ENCODE data around the gene LILRB3.
"Not testable (repeated sequence)": the region's sequence is repeated elsewhere in the genome, so short reads cannot be mapped to it uniquely, and the experiment has no call there.

The LILRB3 gene

DNA sequence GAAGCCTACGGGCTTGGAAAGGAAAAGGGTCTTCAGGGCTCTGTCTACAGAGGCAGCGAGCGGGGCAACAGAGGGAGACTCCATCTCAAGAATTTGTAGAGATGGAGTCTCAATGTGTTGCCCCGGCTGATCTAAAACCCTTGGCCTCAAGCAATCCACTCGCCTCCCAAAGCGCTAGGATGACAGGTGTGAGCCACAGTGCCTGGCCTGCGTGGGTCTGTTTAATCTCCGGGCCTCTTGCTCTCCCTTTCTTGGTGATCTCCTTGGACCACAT is 14.1 kb downstream of the LILRB3 start:
- H3K4me1 ChIP-seq (ENCODE audit: insufficient read depth, low read length, severe bottlenecking), result peaks cover 43% of the 10 kb centered on the region

DNA sequence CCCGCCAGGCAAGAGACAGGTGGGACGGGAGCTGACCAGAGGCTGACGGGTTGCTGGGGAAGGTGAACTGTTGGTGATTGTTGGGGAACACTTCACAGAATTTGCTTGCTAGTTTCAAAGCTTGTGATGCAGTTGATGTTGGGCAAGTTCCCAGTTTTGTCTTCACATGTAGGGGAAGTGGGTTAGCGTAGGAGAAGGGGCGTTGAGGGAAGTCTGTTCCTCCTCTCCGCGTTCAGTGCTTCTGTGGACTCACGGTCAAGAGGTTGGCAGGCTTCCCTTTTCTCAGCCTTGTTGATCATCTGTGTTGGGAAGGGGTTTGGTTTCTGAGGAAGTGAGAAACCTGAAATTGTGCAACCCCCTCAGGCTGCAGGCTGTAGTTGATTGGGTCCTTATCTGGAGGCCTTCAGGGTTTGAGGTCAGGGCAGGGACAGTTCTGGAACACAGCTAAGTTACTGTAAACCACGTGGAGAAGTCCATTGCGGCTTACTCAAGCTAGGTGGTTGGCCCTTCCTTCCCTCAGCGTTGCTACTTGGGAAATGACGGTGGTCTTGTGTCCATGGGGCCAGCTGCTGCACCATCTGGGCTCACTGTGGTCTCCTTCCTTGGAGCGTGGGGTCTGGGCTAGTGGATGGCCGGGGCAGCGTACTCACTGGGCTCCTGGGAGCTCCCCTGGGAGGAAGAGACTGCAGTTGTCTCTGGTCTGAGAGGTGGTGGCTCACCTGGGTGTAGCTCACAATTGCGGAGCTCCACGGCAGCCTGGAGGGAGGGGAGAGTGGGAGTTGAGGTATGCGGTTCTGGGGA is 14.6 kb downstream of the LILRB3 start:
- Histone ChIP-seq H3K9me2 (ENCODE audit: low read depth, low read length) (no peaks in the 10 kb centered on the region), H3K27me3 (ENCODE audit: insufficient read depth, low read length) (no peaks in the 10 kb centered on the region), H3K79me2 (ENCODE audit: insufficient read depth, low read length) (peaks cover 20% of the 10 kb centered on the region), H3K4me3 (ENCODE audit: low read depth, low read length, poor library complexity, severe bottlenecking) (no peak overlapping the region), H3K4me1 (ENCODE audit: insufficient read depth, low read length, severe bottlenecking) (peaks cover 49% of the 10 kb centered on the region), H2AFZ (ENCODE audit: low read length) (no peak overlapping the region), H4K20me1 (ENCODE audit: insufficient read depth, low read length) (no peaks in the 10 kb centered on the region), H3K9me3 (ENCODE audit: low read length) (no peaks in the 10 kb centered on the region), H3K36me3 (ENCODE audit: insufficient read depth, low read length) (peaks cover 93% of the 10 kb centered on the region), H3K27ac (ENCODE audit: low read depth, low read length, poor library complexity, severe bottlenecking) (peak overlapping the region; percentile 64), H3F3A (ENCODE audit: insufficient read depth, low read length) (0 out of 2 replicates have a peak, but pooled peaks cover 6% of the 10 kb centered on the region), H3K9ac (ENCODE audit: low read length) (no peak overlapping the region), H3K4me2 (ENCODE audit: low read length) (peak overlapping the region; percentile 21; the same call in 1 of the 2 replicates)
- TF ChIP-seq EZH2 (IDR thresholded peaks at IDR 0.05; ENCODE audit: borderline replicate concordance, low read length), result no peak

More for the DNA sequence above, 14.1 kb downstream of the LILRB3 start:
- Histone ChIP-seq H4K20me1 (ENCODE audit: insufficient read depth, low read length) (no peaks in the 10 kb centered on the region), H3K9me2 (ENCODE audit: low read depth, low read length) (no peaks in the 10 kb centered on the region), H3F3A (ENCODE audit: insufficient read depth, low read length) (0 out of 2 replicates have a peak, but pooled peaks cover 6% of the 10 kb centered on the region), H3K79me2 (ENCODE audit: insufficient read depth, low read length) (peaks cover 17% of the 10 kb centered on the region), H3K4me2 (ENCODE audit: low read length) (no peak overlapping the region; the same call in 1 of the 2 replicates), H3K27me3 (ENCODE audit: insufficient read depth, low read length) (no peaks in the 10 kb centered on the region), H3K9me3 (ENCODE audit: low read length) (no peaks in the 10 kb centered on the region), H3K9ac (ENCODE audit: low read length) (no peak overlapping the region), H3K36me3 (ENCODE audit: insufficient read depth, low read length) (peaks cover 90% of the 10 kb centered on the region), H3K4me3 (ENCODE audit: low read depth, low read length, poor library complexity, severe bottlenecking) (no peak overlapping the region), H3K27ac (ENCODE audit: low read depth, low read length, poor library complexity, severe bottlenecking) (no peak overlapping the region), H2AFZ (ENCODE audit: low read length) (no peak overlapping the region)
- no peak for TF ChIP-seq EZH2 (IDR thresholded peaks at IDR 0.05; ENCODE audit: borderline replicate concordance, low read length)
- TF ChIP-seq, protein P1, sequence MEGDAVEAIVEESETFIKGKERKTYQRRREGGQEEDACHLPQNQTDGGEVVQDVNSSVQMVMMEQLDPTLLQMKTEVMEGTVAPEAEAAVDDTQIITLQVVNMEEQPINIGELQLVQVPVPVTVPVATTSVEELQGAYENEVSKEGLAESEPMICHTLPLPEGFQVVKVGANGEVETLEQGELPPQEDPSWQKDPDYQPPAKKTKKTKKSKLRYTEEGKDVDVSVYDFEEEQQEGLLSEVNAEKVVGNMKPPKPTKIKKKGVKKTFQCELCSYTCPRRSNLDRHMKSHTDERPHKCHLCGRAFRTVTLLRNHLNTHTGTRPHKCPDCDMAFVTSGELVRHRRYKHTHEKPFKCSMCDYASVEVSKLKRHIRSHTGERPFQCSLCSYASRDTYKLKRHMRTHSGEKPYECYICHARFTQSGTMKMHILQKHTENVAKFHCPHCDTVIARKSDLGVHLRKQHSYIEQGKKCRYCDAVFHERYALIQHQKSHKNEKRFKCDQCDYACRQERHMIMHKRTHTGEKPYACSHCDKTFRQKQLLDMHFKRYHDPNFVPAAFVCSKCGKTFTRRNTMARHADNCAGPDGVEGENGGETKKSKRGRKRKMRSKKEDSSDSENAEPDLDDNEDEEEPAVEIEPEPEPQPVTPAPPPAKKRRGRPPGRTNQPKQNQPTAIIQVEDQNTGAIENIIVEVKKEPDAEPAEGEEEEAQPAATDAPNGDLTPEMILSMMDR (IDR thresholded peaks at IDR 0.05; ENCODE audit: low read length), result no peak

DNA sequence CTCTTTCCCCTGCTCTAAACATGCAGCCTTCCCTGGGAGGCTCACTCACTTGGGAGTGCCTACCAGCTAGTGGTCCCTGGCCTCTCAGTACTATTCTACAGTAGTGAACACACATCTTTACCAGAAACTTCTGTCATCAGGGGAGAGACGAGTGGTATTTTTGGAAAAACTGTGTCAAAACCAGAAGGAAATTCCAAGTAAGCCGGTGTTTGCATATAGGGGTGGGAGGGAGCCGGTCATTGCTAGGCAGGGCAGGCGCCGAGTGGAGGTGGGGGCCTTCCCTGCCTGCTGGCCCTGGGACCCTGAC is 15.2 kb downstream of the LILRB3 start:
- Histone ChIP-seq H3K36me3 (ENCODE audit: insufficient read depth, low read length) (peaks cover 93% of the 10 kb centered on the region), H4K20me1 (ENCODE audit: insufficient read depth, low read length) (no peaks in the 10 kb centered on the region; the same call in 1 of the 2 replicates), H3K4me3 (ENCODE audit: low read depth, low read length, poor library complexity, severe bottlenecking) (no peak overlapping the region), H3K79me2 (ENCODE audit: insufficient read depth, low read length) (peaks cover 25% of the 10 kb centered on the region), H3K9me2 (ENCODE audit: low read depth, low read length) (no peaks in the 10 kb centered on the region), H3K4me2 (ENCODE audit: low read length) (peak overlapping the region; percentile 21; the same call in 1 of the 2 replicates), H3K9me3 (ENCODE audit: low read length) (no peaks in the 10 kb centered on the region), H2AFZ (ENCODE audit: low read length) (no peak overlapping the region), H3F3A (ENCODE audit: insufficient read depth, low read length) (0 out of 2 replicates have a peak, but pooled peaks cover 6% of the 10 kb centered on the region), H3K4me1 (ENCODE audit: insufficient read depth, low read length, severe bottlenecking) (peaks cover 54% of the 10 kb centered on the region), H3K27ac (ENCODE audit: low read depth, low read length, poor library complexity, severe bottlenecking) (peak overlapping the region; percentile 64), H3K27me3 (ENCODE audit: insufficient read depth, low read length) (no peaks in the 10 kb centered on the region), H3K9ac (ENCODE audit: low read length) (no peak overlapping the region)
- TF ChIP-seq, protein P1 (IDR thresholded peaks at IDR 0.05; ENCODE audit: low read length), result no peak
- no peak for TF ChIP-seq EZH2 (IDR thresholded peaks at IDR 0.05; ENCODE audit: borderline replicate concordance, low read length)

DNA sequence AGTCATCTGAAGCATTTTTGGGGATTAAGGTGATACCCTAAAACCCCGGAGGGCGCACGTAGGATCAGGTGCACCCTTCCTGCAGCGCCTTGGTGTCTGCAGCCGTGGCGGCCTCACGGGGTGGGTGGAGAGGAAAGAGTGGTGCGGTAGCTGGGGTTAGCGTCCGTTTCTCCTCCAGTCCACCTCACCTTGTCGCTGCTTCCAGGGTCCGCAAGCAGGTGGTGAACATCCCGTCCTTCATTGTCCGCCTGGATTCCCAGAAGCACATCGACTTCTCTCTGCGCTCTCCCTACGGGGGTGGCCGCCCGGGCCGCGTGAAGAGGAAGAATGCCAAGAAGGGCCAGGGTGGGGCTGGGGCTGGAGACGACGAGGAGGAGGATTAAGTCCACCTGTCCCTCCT is 15.6 kb downstream of the LILRB3 start:
- H3K9ac ChIP-seq (ENCODE audit: low read length); H3K4me3 ChIP-seq (ENCODE audit: low read depth, low read length, poor library complexity, severe bottlenecking); H3F3A ChIP-seq (ENCODE audit: insufficient read depth, low read length); H3K9me3 ChIP-seq (ENCODE audit: low read length); H3K27ac ChIP-seq (ENCODE audit: low read depth, low read length, poor library complexity, severe bottlenecking); H2AFZ ChIP-seq (ENCODE audit: low read length); H3K9me2 ChIP-seq (ENCODE audit: low read depth, low read length); H3K27me3 ChIP-seq (ENCODE audit: insufficient read depth, low read length); H4K20me1 ChIP-seq (ENCODE audit: insufficient read depth, low read length): not testable (repeated sequence)
- peaks cover 30% of the 10 kb centered on the region for H3K79me2 ChIP-seq (ENCODE audit: insufficient read depth, low read length)
- H3K4me1 ChIP-seq (ENCODE audit: insufficient read depth, low read length, severe bottlenecking), result peaks cover 59% of the 10 kb centered on the region
- H3K4me2 ChIP-seq (ENCODE audit: low read length), result peak overlapping the region; percentile 22; the same call in 1 of the 2 replicates
- peaks cover 93% of the 10 kb centered on the region for H3K36me3 ChIP-seq (ENCODE audit: insufficient read depth, low read length)
